ENCODE results near the gene VEGFC.
A peak's percentile ranks its signal among the peaks of the same experiment; 100 is the strongest.

The VEGFC gene
- long read RNA-seq, partial matches to known transcripts, result 0 of 1 reads
- long read RNA-seq, other reads (novel, unspliced or antisense), result 1 of 1 reads

GRCh38 chr4:176792326-176793059 is at the start of gene VEGFC:
Gene VEGFC (minus strand): TSS chr4:176792922. CDS start chr4:176792311, 611 bp downstream.
- Histone ChIP-seq H3K27ac (replicated peaks) (no peak within 1 kb of the TSS), H3K27me3 (ENCODE audit: insufficient read depth, poor library complexity, severe bottlenecking) (peaks cover 40% of the 10 kb centered on the region), H3K4me3 (replicated peaks; ENCODE audit: insufficient read depth, low read length) (peak within 1 kb of the TSS; percentile 47)
- peak in 1 of 2 experiments; percentile 29 for DNase-seq (ENCODE audit: low read depth in 1 of 2, low spot score in 1 of 2)
- TF ChIP-seq CTCF (IDR thresholded peaks at IDR 0.05; ENCODE audit: insufficient read depth, low read length) (no peak), GABPA (IDR thresholded peaks at IDR 0.05; ENCODE audit: low read depth) (no peak), POLR2AphosphoS5 (IDR thresholded peaks at IDR 0.05; ENCODE audit: low read depth) (no peak), REST (IDR thresholded peaks at IDR 0.05; ENCODE audit: insufficient replicate concordance, low read depth) (no peak), SPI1 (IDR thresholded peaks at IDR 0.05; ENCODE audit: borderline replicate concordance, low read depth) (no peak)

- TF ChIP-seq CTCF (IDR thresholded peaks at IDR 0.05; ENCODE audit: insufficient read depth, low read length) (no peak), POLR2AphosphoS5 (IDR thresholded peaks at IDR 0.05; ENCODE audit: low read depth) (no peak), REST (IDR thresholded peaks at IDR 0.05; ENCODE audit: insufficient replicate concordance, low read depth) (no peak), GABPA (IDR thresholded peaks at IDR 0.05; ENCODE audit: low read depth) (no peak), SPI1 (IDR thresholded peaks at IDR 0.05; ENCODE audit: borderline replicate concordance, low read depth) (no peak)
- DNase-seq (ENCODE audit: low read depth in 1 of 2, low spot score in 1 of 2), result no peak
- Histone ChIP-seq H3K27ac (replicated peaks) (no peak overlapping the region), H3K27me3 (ENCODE audit: insufficient read depth, poor library complexity, severe bottlenecking) (no peaks in the 10 kb centered on the region), H3K4me3 (replicated peaks; ENCODE audit: insufficient read depth, low read length) (no peak overlapping the region)
These were observed 49.0 kb upstream of the VEGFC start for GRCh38 chr4:176841711-176842112.

- H3K27me3 ChIP-seq (ENCODE audit: insufficient read depth, poor library complexity, severe bottlenecking), result no peaks in the 10 kb centered on the region
- no peak overlapping the region for H3K27ac ChIP-seq (replicated peaks)
- no peak for TF ChIP-seq GABPA (IDR thresholded peaks at IDR 0.05; ENCODE audit: low read depth)
- TF ChIP-seq SPI1 (IDR thresholded peaks at IDR 0.05; ENCODE audit: borderline replicate concordance, low read depth), result no peak
- DNase-seq (ENCODE audit: low read depth in 1 of 2, low spot score in 1 of 2), result no peak
- no peak overlapping the region for H3K4me3 ChIP-seq (replicated peaks; ENCODE audit: insufficient read depth, low read length)
These were observed 47.4 kb upstream of the VEGFC start for GRCh38 chr4:176840166-176840565.

- no peak overlapping the region for H3K4me3 ChIP-seq (replicated peaks; ENCODE audit: insufficient read depth, low read length)
- no peak for DNase-seq (ENCODE audit: low read depth in 1 of 2, low spot score in 1 of 2)
- no peak overlapping the region for H3K27ac ChIP-seq (replicated peaks)
- TF ChIP-seq REST (IDR thresholded peaks at IDR 0.05; ENCODE audit: insufficient replicate concordance, low read depth), result no peak
- no peak for TF ChIP-seq POLR2AphosphoS5 (IDR thresholded peaks at IDR 0.05; ENCODE audit: low read depth)
- TF ChIP-seq CTCF (IDR thresholded peaks at IDR 0.05; ENCODE audit: insufficient read depth, low read length), result no peak
- TF ChIP-seq GABPA (IDR thresholded peaks at IDR 0.05; ENCODE audit: low read depth), result no peak
- no peak for TF ChIP-seq SPI1 (IDR thresholded peaks at IDR 0.05; ENCODE audit: borderline replicate concordance, low read depth)
- no peaks in the 10 kb centered on the region for H3K27me3 ChIP-seq (ENCODE audit: insufficient read depth, poor library complexity, severe bottlenecking)
These were observed 46.9 kb upstream of the VEGFC start for GRCh38 chr4:176839656-176840055.
